Measurements from ENCODE around the gene TANGO2.

TANGO2 gene

DNA sequence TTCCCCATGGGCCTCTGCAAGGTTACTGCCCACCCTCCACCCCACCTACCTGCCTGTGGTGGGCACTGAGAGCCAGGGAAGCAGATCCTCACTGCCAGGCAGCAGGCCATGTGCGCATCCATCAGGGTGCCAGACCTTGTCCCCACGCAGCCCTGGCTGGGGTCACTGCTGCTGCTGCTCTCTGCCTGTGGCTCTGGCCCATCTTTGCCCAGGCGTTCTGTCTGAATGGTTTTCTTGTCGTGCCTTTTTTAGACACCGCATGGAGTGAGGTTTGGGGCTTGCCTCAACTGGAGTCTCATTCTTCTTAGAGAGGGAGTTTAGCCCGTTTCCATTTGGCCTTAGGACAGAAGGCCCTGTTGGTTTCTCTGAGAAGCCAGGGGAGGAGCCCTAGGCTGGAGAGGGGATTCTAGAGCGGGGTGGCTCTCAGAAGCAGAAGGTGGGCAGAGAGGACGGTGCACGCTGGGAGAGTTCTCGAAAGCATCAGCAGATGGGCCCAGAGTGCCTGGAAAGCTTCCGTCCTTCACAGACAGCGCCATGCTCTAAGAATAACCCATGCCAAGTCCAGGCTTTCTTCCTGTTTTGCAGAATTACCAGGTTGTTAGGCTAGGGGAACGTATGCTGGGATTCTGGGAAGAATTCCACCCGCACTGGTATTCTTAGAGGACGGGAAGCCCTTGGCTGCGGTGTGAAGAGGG lies 8.1 kb downstream of the TANGO2 start:
- DNase-seq: no peak

GRCh38 chr22:20029550-20030225 lies 8.8 kb downstream of the TANGO2 start:
- no peak for DNase-seq

- peak; percentile 36 for DNase-seq
These were observed 11.0 kb downstream of the TANGO2 start for GRCh38 chr22:20031732-20032406.

GRCh38 chr22:20032407-20032991 lies 11.6 kb downstream of the TANGO2 start:
- DNase-seq: no peak

GRCh38 chr22:20033045-20033706 lies 12.3 kb downstream of the TANGO2 start:
- DNase-seq: no peak

DNA sequence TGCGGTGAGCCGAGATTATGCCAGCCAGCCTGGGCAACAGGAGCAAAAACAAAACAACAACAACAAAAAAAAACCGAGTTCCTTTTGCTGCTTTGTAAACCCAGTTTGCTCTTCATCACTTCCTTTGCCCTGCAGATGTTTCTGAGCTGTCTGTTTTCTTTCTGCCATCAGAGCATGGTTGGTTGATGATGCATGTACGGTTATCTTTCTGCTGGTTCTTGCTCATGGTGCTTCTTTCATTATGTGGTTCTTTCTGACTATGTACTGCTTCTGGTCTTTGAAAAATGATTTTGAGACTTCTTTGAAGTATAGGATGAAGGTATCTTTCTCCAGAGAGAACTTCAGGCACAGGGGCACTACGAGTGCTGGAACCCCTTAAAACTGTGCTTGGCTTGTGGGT lies 13.2 kb downstream of the TANGO2 start:
- DNase-seq: no peak

GRCh38 chr22:20035375-20036083 lies 14.6 kb downstream of the TANGO2 start:
- no peak for DNase-seq

DNA sequence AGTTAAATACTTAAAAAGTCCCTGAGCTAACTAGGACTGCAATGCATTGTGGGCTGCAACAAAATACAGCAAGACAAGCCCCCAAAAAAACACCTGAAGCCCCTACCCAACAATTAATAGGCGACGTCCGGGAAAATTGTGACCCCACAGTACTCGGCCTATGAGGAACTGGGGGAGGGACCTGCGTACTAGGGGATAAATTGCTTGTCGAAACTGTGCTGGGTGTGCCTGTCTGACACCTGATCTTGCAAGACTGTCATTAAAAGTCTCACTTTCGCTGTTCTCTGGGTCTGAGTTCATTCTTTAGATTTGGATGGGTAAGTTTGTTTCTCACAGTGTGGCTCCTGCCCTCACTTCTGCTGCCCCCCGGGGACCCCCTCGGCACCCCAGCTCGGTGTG lies 15.2 kb downstream of the TANGO2 start:
- DNase-seq: no peak

GRCh38 chr22:20036535-20037392 lies 15.9 kb downstream of the TANGO2 start:
- no peak for DNase-seq

- DNase-seq: no peak
These were observed 16.5 kb downstream of the TANGO2 start for GRCh38 chr22:20037419-20037818.

- DNase-seq: no peak
These were observed 17.7 kb downstream of the TANGO2 start for GRCh38 chr22:20038574-20038973.

DNA sequence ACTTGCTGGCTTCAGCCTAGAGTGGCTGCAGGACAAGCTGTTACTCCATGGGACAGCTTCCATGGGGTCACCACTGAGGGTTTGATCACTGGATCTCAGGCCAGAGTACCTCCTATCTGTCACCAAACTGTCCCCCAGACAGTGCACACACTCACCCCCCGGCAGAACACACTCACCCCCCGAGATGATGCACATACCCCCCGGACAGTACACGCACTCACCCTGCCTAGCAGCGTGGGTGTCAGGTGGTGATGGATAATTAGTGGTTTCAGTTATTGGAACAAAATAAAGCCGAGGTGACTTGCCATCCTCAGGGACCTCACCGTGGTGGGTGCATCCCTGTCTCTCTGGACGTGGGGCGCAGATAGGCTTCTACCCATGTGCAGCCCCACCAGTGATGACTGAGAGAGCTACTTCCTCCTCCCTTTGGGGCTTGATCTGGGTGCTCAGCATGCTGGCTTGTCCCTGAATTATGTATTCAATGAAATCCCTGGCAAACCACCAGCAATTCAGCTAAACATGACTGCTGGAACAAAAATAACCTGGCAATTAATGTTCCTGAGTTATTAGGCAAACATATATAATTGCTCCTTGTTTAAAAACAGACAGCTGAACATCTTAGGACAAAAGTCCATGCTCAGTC lies 18.9 kb downstream of the TANGO2 start:
- no peak for DNase-seq

GRCh38 chr22:20040327-20041200 lies 19.7 kb downstream of the TANGO2 start:
- DNase-seq: no peak

DNA sequence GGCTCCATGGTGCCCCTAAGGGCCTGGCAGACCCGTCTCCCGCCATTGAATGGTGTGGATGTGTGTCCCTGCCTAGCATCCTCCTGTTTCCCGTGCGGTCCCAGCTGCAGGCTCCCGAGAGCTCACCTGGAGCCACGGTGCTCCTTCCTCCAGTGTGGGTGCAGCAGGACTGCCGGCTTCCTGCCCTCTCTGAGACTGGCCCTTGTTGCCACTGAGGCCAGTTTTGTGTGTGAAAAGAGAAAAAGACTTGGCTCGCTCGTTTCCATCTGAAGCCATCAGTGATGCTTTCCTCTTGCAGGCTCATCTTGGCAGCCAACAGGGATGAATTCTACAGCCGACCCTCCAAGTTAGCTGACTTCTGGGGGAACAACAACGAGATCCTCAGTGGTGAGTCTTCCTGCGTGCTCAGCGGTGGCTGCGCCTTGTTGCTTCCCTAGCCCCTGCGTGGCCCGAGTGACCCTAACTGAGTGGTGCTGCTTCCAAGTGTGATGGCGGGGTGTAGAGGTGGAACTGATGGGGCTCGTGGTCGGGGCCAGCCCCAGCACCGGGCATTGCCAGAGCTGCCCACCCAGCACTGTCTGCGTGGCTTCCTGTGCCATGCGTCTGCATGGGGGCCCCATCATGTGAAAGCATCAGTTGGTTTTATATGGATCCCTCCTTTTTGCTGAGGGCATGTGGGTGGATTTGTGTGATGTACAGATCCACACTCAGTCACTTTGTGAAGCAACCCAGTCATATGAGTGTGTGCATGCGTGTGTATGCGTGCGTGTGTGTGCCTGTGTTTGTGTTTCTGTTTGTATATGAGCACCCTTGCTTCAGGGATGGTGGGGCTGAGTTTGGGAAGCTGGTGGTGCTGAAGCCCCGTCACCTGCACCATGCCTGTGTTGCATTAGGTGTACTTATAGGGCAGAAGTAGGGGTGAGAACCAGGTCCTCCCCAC lies 22.4 kb downstream of the TANGO2 start:
- no peak for DNase-seq

- DNase-seq: no peak
These were observed 23.1 kb downstream of the TANGO2 start for GRCh38 chr22:20043997-20044342.

DNA sequence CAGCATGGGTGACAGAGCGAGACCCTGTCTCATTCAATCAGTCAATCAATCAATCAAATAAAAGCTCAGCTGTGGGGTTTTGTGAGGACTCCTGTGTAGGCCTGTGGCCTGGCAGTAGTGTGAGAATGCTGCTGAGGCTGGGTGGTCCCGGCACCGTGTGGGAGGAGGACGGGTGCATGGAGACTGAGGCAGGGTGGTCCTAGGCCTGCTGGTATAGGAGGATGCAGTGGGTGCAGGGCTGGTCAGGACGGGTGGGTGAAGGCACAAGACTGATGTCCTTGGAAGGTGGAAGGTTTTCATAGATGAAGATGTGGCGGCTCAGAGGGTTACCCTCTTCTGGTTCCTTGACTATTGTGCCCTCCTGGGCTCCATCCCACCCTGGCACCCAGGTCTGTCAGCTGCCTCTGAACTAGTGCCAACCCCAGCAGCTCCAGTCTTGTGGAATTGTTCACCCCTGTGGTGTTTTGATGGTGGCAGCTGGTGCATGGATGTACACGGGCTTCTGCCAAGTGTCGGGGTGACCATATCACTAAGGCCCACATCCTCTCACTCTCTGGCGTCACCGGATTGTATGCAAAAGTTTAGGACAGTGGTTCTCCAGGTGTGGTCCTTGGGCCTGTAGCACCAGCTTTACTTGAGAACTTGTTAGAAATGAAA lies 23.7 kb downstream of the TANGO2 start:
- DNase-seq: no peak

- no peak for DNase-seq
These were observed 25.8 kb downstream of the TANGO2 start for GRCh38 chr22:20046730-20047129.

- DNase-seq: no peak
These were observed 31.0 kb downstream of the TANGO2 start for GRCh38 chr22:20051927-20052308.
